Germinal center (tissue), 1 donor: ENCODE measurements around the gene OR11H12.
"Not testable (repeated sequence)": the region's sequence is repeated elsewhere in the genome, so short reads cannot be mapped to it uniquely, and the experiment has no call there.

Experiments
- DNase-seq: peaks from one replicate; pipeline ENCODE4 v3.0.0; 2012; ENCODE audit warnings: mixed read lengths, low spot score

Gene OR11H12, protein sequence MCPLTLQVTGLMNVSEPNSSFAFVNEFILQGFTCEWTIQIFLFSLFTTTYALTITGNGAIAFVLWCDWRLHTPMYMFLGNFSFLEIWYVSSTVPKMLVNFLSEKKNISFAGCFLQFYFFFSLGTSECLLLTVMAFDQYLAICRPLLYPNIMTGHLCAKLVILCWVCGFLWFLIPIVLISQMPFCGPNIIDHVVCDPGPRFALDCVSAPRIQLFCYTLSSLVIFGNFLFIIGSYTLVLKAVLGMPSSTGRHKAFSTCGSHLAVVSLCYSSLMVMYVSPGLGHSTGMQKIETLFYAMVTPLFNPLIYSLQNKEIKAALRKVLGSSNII

DNA sequence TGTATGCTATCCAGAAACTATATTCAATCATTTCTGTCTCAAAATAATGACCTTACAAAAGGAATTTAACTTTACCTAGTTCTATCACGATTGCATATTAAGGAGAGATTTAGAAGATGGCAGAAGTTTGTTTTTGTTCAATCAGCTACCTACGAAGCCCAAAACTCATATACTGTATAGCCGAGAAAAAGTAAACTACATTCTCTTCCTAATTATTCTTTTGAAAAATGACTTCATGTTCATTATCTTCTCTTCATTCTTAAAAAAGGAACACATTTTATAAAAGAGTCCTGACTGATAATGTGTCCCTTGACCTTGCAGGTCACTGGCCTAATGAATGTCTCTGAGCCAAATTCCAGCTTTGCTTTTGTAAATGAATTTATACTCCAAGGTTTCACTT lies at the start of gene OR11H12:
Gene OR11H12 (plus strand): TSS at position 301 of the 400 bp plus-strand sequence. CDS start 0 bp downstream, at position 301.
- not testable (repeated sequence) for DNase-seq

DNA sequence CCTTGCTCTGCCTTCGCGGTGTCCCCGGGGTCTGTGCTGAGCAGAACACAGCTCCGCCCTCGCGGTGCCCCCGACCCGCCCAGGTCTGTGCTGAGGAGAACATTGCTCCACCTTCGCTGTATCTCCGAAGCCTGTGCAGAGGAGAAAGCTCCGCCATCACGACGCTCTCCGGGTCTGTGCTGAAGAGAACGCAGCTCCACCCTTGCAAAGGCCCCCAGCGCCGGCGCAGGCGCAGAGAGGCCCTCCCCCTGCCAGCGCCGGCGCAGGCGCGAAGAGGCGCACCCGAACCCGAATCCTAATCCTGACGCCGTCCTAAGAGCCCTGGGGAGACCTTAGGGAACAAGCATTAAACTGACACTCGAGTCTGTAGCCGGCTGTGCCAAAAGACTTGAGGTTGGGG lies 18.0 kb upstream of the OR11H12 start:
- DNase-seq = not testable (repeated sequence)

DNA sequence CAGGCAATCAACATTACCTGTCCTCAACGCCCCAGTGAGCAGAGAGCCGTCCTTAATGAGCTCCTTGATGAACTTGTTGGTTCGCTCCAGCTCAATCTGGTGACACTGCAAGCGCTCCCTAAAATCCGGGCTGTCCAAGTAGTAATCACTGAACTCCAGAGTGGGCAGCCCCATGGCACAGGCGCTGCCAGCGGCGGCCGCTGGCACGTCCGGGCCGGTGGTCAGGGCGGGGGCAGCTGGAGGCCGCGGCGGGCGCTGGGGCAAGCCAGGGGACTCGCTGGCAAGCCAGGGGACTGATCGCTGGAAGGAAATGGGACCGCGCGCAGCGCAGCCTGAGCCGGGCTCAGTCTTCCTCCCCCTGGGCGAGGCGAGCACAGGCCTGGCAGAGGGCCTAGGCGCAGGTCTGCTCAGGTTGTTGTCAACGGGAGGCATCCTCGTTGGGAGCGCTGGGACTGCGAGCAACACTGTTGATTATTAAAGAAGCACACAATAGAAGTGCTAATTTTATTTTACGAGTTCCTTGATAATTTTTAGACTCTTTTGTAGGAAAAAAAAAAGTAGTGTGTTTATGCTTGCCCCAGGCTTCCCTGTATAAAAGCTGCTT lies 25.8 kb downstream of the OR11H12 start:
- DNase-seq = not testable (repeated sequence)

DNA sequence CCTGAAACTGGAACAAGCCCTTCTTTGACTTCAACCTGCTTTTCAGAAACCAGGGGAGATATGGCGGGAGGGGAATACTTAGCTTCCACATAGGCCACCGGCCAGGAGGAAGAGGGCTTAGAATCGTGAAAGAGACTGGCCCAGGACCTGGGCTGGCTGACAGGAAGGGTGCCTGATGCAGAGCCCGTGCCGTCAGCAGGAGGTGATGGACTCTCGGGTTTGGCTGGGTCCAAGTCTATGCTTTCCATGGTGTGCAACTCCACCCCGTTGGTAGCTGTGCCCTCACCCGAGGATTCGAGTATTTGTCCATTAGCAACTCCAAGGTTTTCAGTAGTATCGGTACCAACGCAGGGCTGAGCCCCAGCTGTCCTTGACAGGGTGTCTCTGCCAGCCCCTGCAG lies 35.1 kb downstream of the OR11H12 start:
- not testable (repeated sequence) for DNase-seq

DNA sequence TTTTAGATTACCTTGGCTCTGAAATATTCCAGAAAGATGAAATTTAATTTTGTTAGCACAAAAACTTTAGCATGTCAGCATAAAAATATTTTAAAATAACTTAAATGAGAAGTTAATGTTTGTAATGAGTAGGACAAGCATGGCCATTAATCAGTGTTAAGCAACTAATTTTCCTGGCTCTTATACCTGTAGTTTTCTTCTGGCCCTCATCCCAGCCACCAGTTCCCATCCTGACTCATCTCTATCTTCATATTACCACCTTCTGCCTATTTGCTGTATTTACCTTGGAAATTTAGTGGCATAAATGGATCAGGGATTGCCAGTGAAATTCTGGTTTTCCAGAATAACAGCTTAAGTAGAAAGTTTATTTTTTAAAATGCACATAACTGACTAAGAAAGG lies 37.1 kb downstream of the OR11H12 start:
- not testable (repeated sequence) for DNase-seq

DNA sequence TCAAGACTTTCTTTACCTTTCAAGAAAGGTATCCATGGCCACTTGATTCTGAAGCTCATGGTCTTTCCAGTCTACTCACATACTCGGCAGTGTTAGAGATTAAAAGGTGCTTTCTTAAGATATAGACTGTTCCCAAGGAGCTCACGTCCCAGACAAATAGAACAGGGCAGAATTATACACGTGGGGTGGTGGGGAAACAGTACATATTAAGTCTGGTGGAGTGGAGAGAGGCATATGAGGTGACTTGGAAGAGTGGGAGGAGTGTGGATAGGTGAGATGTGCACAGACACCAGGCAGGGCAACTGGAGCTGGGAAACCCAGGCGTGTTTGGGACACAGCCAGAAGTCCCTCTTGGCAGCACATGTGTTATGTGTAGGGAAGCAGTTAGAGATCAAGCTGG lies 37.9 kb downstream of the OR11H12 start:
- DNase-seq = not testable (repeated sequence)

DNA sequence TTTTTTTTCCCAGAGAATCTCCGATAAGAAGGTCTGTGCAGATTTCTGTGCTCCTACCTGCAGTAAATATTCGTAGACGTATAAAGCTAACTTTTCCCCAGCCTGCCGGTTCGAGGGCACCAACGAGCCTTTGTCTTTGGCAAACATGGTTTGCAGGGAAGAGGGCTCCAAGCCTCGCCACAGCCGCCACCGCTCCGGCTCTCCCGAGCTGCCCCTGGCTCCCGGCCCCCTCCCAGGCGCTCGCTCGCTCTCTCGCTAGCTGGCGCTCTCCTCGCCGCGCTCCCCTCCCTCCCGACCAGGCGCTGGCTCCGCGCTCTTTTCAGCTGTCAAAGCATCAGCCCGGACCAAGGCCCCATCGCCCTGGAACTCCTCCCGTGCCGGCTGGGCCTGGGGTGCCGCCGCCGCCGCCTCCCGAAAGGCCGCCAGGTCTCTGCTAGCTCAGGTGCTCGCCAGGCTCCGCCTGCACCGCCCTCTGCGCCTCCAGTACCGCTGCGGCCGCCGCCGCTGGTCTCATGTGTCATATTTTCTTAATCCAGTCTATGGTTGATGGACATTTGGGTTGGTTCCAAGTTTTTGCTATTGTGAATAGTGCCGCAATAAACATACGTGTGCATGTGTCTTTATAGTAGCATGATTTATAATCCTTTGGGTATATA lies 45.3 kb downstream of the OR11H12 start:
- not testable (repeated sequence) for DNase-seq
